Measurements from ENCODE around the gene ZWILCH. TPM values are rescaled to one million over a fixed set of nuclear protein-coding genes. Genes with fewer than 3 reads are reported as not detected.

ZWILCH gene
- total RNA-seq, 1 experiment from 2014 or later: 37.4 TPM

DNA sequence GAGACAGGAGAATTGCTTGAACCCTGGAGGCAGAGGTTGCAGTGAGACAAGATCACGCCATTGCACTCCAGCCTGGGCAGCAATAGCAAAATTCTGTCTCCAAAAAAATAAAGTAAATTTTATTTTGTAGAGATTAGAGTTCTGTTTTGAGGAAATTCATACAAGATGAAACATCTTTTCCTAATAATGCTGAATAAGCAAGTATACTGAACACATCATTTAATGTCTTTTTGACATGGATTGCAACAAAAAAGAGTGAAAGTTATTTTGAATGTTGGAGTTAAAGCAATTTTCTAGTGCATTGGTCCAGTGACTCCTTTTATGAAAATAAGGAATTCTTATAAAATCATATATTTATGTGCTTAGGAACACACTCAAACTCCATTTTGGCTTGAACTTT is 40.1 kb downstream of the ZWILCH start:
- no peak for DNase-seq (ENCODE audit: low read depth)

GRCh38 chr15:66555685-66556084 is 50.6 kb downstream of the ZWILCH start:
- no peak for DNase-seq (ENCODE audit: low read depth)

DNA sequence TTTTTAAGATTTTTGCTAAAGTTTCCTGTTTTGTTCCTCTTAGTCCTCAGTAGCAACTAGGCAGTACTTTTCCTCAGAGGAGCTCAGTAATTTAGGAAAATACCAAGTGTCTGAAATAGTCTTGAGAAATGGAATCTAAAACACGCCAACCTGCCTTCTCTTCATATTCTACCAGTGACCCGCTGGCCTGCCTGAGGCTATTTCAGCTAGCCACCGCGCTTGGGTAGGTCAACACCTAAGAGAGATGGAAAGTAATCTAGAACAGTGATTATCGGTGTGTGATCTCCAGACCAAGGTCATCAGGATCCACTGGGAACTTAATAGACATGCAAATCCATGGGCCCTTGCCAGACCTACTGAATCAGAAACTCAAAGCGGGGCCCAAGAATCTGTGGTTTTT is 53.1 kb downstream of the ZWILCH start:
- no peak for DNase-seq (ENCODE audit: low read depth)

GRCh38 chr15:66560856-66561525 is 55.9 kb downstream of the ZWILCH start:
- DNase-seq (ENCODE audit: low read depth): no peak

- no peak for DNase-seq (ENCODE audit: low read depth)
Observed at GRCh38 chr15:66563126-66563525, 58.0 kb downstream of the ZWILCH start.

- DNase-seq (ENCODE audit: low read depth): no peak
Observed at GRCh38 chr15:66563566-66564110, 58.5 kb downstream of the ZWILCH start.

- no peak for DNase-seq (ENCODE audit: low read depth)
Observed at GRCh38 chr15:66564136-66565041, 59.3 kb downstream of the ZWILCH start.

- no peak for DNase-seq (ENCODE audit: low read depth)
Observed at GRCh38 chr15:66565141-66565641, 60.1 kb downstream of the ZWILCH start.

GRCh38 chr15:66565741-66566144 is 60.6 kb downstream of the ZWILCH start, which contains the start of gene LCTL:
TSS of gene LCTL (minus strand) at chr15:66565998. CDS start at chr15:66565365, 633 bp downstream.
- peak; percentile 70 for DNase-seq (ENCODE audit: low read depth)

DNA sequence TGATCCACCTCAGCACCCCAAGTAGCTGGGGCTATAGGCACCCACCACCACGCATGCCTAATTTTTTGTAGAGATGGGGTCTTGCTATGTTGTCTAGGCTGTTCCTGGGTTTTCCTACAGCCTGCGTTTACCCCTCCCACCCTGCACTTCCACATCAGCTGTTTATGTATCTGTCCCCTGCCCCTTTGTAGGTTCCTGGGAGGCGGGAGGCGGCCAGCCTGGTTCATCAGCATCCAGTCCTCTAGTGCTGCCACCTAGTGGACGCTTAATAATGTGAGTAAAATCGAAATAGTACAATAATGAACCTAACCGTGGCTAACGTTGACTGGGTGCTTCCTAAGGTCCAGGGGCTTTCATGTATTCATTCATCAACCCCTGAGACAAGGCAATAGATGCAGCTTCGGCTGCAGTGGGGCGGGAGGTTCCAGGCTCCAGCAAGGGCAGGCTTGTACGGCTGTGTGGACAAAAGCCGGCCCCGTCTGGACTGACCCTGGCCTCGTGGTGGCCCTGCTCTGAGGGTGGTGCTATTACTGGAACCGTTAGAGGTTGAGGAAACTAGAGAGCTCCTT is 61.9 kb downstream of the ZWILCH start:
- DNase-seq (ENCODE audit: low read depth): peak; percentile 67

- DNase-seq (ENCODE audit: low read depth): no peak
Observed at GRCh38 chr15:66567897-66568296, 62.8 kb downstream of the ZWILCH start.

DNA sequence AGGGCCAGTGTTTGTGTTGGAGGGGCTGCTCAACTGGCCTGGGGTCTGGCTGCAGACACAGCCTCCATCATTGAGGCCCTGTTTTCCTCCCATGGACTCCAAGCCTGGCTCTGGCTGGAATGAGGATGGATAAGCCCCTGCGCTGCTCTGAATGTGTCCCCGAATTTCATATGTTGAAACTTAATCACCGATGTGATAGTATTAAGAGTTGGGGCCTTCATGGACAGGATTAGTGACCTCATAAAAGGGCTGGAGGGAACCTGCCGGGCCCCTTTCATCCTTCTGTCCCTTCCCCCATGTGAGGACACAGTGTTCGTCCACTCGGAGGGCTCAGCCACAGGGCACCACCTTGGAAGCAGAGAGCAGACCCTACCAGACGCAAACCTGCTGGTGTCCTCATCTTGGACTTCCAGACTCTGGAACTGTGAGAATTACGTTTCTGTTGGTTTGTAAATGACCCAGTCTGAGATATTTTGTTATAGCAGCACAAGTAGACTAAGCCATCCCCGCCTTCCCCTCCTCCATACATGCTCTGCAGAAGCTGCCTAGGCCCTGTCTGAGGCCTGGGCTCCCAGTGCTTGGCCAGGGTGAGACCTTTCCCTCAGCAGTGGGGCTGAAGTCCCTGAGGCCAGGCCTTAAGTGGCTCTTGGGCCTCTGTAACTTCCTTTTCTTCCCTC is 64.5 kb downstream of the ZWILCH start:
- DNase-seq (ENCODE audit: low read depth): no peak

GRCh38 chr15:66570327-66570726 is 65.2 kb downstream of the ZWILCH start:
- no peak for DNase-seq (ENCODE audit: low read depth)

GRCh38 chr15:66570842-66571478 is 65.8 kb downstream of the ZWILCH start:
- DNase-seq (ENCODE audit: low read depth): no peak

GRCh38 chr15:66572146-66572545 is 67.0 kb downstream of the ZWILCH start:
- DNase-seq (ENCODE audit: low read depth): no peak

DNA sequence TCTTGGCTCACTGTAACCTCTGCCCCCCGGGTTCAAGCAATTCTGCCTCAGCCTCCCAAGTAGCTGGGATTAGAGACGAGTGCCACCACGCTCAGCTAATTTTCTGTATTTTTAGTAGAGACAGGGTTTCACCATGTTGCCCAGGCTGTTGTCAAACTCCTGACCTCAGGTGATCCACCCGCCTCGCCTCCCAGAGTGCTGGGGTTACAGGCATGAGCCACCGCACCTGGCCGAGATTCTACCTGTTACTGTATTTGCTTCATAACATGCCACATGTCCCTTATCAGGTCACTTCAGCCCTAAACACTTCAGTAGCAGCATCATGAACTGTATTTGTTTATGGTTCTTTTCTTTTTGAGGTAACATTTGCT is 68.2 kb downstream of the ZWILCH start:
- DNase-seq (ENCODE audit: low read depth): no peak

DNA sequence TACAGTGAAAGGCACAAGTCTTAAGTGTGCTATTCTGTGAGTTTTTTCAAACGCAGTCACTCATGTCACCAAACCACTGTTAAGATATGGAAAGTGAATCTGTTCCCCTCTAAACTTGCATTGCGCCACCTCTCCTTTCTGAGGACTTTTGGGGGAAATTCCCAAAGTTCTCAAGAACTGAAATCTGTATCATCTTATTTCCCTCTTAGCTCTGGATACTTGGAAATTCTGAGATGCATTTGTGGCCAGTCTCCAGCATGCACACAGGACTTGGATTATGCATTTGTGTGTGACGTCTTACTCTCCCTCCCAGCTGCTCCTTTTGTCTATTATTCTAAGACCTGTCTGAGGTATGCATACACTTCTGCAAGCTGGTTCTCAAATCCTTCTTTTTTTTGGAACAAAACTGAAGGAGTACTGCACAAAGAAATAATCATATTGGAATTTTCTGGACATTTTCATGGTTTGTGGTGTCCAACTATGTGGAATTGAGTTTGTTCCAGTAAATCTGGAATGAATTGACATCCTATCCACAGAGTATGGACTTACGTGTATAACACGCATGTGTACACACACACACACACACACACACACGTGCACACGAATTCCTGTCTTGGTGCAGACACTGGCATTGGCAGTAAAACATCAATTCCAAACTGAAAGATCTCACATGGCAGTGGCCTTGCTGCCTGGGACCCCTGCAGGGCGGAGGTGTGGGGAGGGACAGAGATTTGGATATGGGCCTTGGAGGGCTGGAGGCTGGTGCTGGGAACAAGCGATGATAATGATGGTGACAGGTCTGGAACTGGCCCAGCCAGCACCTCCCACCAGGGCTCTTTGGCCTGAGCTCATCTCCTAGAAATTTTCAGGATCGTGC is 68.8 kb downstream of the ZWILCH start:
- DNase-seq (ENCODE audit: low read depth): no peak

DNA sequence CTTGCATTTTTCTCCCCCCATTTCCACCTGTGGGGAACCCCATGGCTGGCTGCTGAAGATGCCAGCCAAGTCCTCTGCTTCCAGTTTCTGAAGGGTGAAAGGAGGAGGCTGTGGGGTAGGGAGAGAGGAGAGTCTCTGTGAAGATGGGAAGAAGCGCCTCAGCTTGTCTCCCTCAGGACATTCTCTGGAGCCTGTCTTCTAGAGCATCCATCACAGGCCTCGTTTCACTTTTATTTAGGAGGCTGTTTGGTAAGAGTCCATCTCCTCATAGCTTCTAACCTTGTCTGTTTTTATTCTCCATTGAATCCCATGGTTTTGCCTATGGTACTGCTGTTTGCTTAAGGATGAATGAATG is 69.4 kb downstream of the ZWILCH start:
- DNase-seq (ENCODE audit: low read depth): no peak

- peak; percentile 71 for DNase-seq (ENCODE audit: low read depth)
Observed at GRCh38 chr15:66578286-66578875, 73.3 kb downstream of the ZWILCH start.

DNA sequence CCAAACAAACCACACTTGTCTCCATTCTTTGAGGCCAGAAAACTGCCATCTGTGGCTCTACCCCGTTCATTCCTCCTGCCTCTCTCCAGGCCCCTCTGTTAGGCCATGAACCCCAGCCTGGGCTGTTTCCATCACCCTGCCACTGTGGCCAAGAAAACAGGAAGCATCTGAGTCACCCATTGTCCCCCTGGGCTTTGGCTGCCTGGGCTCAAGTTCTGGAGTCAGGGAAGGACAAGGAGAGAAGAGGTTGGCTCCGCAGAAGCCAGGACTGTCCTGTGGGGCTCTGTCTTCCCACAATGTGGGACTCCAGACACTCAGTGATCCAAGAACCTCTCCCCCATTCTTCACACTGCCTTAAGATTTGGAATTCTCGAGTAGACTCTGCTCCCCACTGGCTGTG is 75.5 kb downstream of the ZWILCH start:
- peak; percentile 57 for DNase-seq (ENCODE audit: low read depth)

Data from Daoy (cell line).